Measurements from ENCODE around the gene RNF112.

RNF112 gene

DNA sequence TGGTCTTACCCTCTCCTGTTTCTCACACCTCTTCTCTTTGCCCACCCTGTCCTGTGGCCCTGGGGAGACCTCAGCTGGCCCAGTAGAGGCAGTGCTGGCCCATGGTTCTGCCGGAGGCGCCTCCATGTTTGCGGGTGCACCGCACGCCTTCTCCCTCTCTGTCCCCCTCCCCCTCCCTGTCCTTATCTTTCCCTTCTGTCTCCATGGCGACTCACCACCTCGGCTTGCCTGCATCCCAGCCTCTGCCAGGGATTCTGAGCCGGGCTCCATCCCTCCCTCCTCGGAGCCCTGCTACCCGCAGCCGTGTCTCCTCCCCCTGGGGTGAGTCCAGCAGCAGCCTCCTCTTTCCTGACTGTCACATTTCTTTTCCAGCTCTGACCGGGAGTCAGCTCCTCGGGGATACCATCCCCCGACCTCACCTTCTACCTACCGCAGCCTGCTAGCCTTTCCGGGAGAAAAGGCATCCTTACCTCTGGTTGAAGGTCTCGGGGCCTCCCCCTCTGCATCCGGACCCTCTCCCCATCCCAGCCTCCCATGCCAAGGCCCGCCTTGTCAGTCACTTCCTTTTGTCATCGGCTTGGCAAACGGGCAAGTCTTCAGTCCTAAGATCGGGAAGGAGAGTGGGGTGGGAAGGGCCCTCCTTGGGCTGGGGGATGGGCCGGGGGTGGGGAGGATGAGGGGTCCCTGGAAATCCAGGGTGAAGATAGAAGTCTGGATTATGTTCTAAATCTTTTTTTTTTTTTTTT lies at the start of gene RNF112:
TSS of gene RNF112 (plus strand) at position 358 of the 746 bp plus-strand sequence. CDS start at position 535, 177 bp downstream.
- in situ Hi-C loops (cut with HindIII; ENCODE audit: low sequenced_read_pairs): no loop called here

DNA sequence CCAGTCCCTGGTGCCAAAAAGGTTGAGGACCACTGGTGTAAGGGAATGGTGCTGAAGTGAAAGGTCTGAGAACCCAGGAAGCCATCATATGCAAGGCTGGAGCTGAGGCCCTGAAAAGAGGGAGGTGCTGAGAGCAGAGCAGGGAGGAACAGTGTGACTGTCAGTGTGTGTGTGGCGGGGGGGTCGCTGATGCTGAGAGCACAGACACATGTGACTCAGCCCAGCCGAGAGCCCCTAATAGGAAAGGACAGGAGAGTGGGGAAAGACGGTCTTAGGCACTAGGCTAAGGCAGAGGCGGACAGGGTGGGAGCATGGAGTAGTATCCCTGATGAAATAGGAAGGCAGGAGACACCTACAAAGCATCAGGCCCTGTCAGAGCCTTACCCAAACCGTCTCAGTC lies 49.7 kb upstream of the RNF112 start:
- in situ Hi-C loops (cut with HindIII; ENCODE audit: low sequenced_read_pairs): loop anchor here (5.0 to 10.0 kb wide), 2 partner anchors 86 to 403 kb away; no protein-coding TSS in a partner anchor

DNA sequence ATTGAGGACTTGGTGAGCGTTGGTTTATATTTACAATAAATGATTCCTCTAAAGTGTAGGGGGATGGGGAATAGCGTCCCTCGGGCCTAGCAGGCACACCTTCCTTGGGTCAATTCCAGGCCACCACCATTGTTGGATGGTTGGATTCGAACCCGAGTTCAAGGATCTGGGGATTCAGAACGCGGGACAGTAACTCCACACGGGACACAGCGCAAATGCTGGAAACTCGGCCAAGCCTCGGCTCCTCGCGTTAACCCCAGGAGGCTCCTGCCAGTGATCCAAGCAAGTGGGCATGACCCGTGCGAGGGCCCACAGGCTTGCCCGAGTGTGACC lies 49.1 kb upstream of the RNF112 start:
- in situ Hi-C loops (cut with HindIII; ENCODE audit: low sequenced_read_pairs): loop anchor here (5.0 to 10.0 kb wide), 2 partner anchors 85 to 403 kb away; no protein-coding TSS in a partner anchor

DNA sequence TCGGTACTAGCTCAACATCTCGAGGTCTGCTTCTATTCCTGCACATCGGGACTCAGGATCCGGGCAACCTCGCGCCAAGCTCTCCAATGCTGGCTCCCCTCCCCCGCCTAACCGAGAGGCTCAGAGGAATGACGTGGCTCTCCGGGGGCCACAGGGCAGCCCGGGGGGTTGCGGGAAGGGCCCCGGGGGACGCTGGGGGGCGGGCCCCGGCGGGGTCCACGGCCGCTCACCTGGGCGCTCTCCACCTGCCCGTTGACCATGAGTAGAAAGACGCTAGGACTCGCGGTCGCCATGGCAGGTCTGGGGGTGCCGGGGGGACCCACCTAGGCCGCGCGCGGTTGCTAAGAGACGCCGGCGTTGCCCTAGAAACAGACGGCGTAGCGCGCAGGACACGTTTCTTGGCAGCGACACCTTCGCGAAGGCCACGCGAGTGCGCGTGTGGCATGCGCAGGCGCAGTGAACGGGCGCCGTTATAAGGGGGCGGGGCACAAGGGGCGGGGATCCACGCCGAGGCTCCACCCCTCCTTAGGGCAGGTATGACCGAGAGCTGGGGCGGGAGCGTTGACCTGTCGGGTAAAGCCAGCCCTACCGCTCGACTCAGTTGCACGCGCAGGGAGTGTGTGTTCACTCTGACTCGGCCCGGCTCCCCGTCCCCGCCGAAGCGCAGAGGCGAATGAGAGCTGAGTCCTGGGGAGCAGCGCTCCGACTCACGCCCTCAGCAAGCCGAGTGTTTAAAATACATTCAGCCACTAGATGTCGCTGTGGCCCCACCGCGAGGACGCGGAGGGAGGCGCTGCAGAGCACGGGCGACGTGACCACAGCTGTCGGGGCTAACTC lies 48.5 kb upstream of the RNF112 start, which contains the start of gene B9D1:
TSS of gene B9D1 (minus strand) at position 447 of the 837 bp plus-strand sequence. CDS start at position 293, 154 bp downstream.
- in situ Hi-C loops (cut with HindIII; ENCODE audit: low sequenced_read_pairs): loop anchor here (5.0 to 10.0 kb wide), 2 partner anchors 85 to 402 kb away; no protein-coding TSS in a partner anchor

DNA sequence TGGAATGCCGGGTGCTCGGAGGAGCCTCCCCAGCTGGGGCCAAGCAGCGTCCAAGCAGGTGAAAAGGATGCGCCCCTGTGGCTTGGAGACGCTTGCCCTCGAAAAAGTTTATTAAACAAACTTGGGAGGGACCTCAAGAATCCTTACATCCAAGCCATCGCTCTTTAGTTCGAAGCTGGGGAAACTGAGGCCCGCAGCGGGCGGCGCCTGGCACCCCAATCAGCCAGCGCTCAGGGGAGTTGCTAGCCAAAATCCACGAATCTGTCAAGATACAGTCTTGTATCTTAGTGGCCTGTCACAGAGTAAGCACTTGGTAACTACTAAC lies 48.0 kb upstream of the RNF112 start:
- in situ Hi-C loops (cut with HindIII; ENCODE audit: low sequenced_read_pairs): loop anchor here (5.0 to 10.0 kb wide), 2 partner anchors 84 to 402 kb away; no protein-coding TSS in a partner anchor

GRCh38 chr17:19363460-19364035 lies 47.5 kb upstream of the RNF112 start:
- in situ Hi-C loops (cut with HindIII; ENCODE audit: low sequenced_read_pairs): loop anchor here (5.0 to 10.0 kb wide), 2 partner anchors 84 to 401 kb away; no protein-coding TSS in a partner anchor

DNA sequence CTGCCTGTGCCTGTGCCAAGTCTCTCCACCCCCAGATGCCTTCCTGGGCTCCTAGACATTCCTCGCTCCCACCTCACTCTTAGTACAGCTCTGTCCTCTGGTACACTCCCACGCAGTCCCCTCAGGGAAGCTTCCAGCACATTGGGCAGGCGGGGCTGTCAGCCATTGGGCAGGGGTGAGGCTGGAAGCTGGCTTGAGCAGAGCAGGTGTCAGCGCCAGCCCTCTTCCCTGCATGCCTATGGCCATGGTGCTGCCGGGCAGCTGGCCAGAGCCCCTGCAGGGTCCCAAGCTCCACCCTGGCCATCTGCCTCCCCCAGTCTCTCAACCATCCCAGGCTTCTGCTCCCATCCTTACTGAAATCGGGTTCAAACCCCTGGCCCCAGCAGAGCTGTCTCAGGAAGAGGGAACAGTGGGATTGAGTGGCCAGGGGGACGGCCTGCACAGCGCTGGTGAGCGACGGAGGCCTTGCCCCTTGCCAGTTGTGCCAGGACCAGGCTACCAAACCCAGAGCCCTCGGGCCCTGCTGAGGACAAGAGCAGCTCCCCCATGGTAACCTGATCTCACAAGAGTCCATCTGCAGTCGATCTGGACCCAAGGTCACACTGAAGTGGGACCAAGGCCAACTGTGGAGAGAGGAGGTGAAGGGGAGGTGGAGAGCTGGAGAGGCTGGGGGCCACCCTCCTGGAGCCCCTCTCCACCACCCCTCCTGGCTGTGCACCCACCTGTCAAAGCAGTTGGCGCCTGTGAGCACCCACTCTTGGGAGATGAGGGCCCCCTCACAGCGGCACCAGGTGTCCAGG lies 46.1 kb upstream of the RNF112 start:
- in situ Hi-C loops (cut with HindIII; ENCODE audit: low sequenced_read_pairs): loop anchor here (5.0 to 10.0 kb wide), 2 partner anchors 82 to 400 kb away; no protein-coding TSS in a partner anchor

- in situ Hi-C loops (cut with HindIII; ENCODE audit: low sequenced_read_pairs): loop anchor here (10.0 kb wide), 1 partner anchor 399 kb away; no protein-coding TSS in a partner anchor
Observed at GRCh38 chr17:19365499-19365817, 45.6 kb upstream of the RNF112 start.

DNA sequence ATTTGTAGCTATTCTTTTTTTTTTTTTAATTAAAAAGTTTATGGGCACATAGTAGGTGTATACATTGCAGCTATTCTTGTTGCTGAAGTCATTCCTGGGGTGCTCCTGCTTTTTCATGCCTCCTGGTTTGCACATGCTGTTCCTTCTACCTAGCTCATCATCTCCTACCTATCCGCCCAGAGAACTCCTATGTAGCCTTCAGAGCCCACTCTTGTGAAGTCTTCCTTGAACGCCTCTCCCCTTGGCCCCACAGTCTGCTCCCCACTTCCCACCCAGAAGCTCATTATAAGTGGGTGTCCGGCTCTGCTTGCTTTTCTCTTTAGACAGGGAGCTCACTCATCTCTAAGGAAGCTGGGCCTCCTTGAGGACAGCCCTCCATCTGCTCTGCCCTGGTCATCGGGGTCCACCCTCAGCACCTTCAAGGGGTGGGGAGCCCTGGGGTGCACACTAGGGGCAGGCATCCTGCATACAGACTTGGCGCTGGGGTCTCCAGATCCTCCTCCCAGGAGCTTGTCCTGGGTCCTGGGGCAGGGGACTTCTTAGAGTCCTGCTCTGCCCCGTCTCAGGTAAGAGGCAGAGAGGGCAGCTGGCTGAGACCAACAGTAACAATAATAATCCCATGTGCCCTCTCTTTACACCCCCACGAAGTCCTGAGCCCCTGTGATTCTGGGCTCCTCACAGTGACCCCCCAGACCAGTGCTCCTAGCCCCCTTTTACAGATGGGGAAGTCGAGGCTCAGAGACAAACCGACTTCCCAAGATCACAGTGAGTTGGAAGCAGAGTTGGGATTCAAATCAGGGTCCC lies 45.0 kb upstream of the RNF112 start:
- in situ Hi-C loops (cut with HindIII; ENCODE audit: low sequenced_read_pairs): loop anchor here (10.0 kb wide), 1 partner anchor 399 kb away; no protein-coding TSS in a partner anchor

GRCh38 chr17:19366637-19366972 lies 44.4 kb upstream of the RNF112 start:
- in situ Hi-C loops (cut with HindIII; ENCODE audit: low sequenced_read_pairs): loop anchor here (10.0 kb wide), 1 partner anchor 398 kb away; no protein-coding TSS in a partner anchor

DNA sequence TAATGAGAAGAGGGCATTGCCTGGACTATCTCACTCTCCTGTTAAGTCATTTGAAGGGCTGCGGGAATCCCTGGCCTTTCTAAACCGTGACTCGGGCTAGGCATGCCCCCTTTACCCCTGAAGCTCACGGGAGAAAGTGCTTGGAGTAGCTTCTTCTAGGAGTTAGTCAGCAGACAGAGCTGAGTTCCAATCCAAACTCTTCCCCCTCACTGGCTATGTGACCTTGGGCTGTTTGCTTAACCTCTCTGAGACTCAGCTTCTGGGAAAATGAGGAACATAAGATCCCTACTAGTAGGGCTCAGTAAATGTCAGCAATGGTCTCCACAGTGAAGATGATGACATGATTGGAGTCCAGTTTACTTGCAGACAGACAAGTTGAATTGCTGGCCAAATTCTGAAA lies 42.8 kb upstream of the RNF112 start:
- in situ Hi-C loops (cut with HindIII; ENCODE audit: low sequenced_read_pairs): loop anchor here (10.0 kb wide), 1 partner anchor 397 kb away; no protein-coding TSS in a partner anchor

DNA sequence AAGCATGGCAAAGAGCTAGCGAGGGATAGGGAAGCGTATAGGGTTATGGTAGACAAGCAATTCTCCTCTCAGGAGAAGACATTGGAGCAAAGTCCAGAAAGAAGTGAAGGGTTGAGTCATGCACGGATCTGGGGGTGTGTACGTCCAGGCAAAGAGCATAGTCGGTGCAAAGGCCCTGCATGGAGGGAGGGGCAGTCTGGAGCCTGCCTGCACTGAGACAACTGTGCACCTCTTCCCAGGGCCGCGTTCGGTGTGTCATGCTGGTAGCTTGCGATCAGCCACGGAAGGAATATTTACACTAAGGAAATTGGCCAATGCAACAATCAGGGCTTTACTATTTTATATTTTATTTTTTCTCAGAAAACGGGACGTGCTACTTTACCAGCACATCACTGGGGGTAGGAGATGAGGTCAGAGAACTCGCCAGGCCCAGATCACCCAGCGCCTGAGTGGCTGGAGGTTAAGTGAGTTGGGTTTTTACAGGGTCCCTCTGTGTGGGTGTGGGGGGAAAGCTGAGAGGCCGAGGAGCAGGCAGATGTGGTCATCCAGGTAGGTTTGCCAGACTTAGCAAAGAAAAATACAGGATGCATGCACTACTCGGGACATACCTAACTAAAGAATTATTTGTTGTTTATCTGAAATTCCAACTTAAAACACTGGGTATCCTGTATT lies 41.8 kb upstream of the RNF112 start:
- in situ Hi-C loops (cut with HindIII; ENCODE audit: low sequenced_read_pairs): loop anchor here (10.0 kb wide), 1 partner anchor 396 kb away; no protein-coding TSS in a partner anchor

GRCh38 chr17:19369846-19370492 lies 41.1 kb upstream of the RNF112 start:
- in situ Hi-C loops (cut with HindIII; ENCODE audit: low sequenced_read_pairs): loop anchor here (10.0 kb wide), 1 partner anchor 395 kb away; no protein-coding TSS in a partner anchor

GRCh38 chr17:19370493-19370960 lies 40.5 kb upstream of the RNF112 start:
- in situ Hi-C loops (cut with HindIII; ENCODE audit: low sequenced_read_pairs): no loop called here

DNA sequence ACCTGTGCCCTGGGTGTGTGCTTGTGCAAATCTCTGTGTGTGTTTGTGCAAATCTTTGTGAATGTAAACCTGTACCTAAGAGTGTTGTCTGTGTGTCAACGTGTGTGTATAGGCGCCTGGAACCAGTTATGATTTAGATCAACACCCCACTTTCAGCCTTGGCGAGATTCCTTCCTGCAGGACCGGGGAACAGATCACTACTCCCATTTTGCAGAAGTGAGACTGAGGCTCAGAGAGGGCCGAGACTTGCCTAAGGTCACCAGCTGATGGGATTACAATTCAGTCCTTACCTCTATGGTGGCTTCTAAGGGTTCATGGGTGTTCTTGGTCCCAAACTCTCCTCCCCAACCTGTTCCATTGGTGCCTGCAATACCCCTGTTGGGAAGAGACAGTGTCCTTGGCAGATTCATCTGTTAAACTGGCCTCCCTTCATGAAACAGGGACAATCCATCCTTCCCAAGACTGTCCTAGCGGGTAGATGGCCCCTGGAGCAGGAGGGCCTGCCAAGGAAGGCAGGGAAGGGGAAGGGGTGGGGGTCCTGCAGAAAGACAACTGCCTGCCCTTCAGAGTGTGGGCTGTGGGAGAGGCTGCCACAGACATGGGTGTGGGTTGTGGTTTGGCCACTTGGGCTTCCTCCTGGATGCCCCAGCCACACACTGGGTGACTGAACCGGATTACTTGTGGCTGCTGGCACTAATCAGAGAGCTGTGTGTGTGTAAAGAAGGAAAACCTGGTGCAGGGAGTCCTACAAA lies 39.6 kb upstream of the RNF112 start:
- in situ Hi-C loops (cut with HindIII; ENCODE audit: low sequenced_read_pairs): no loop called here

DNA sequence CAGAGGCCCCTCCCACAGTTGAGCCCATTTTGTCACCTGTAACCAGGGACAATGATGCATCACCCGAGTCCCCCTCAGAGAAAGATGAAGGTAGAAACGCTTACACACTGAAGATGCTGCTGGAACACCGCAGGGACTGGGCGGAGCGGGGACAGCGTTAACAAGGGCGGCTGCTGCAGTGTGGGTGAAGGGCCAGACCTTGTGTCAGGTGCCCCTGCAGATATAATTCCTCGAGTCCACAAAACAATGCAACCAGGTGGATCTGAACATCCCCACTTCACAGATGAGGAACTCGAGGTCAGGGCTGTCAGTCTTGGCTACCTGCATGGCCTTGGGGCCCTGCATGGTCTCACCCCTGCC lies 39.0 kb upstream of the RNF112 start:
- in situ Hi-C loops (cut with HindIII; ENCODE audit: low sequenced_read_pairs): no loop called here

- in situ Hi-C loops (cut with HindIII; ENCODE audit: low sequenced_read_pairs): no loop called here
Observed at GRCh38 chr17:19372439-19372838, 38.6 kb upstream of the RNF112 start.
